Forelimb muscle (tissue), 1 donor: ENCODE measurements around the gene PLXNC1. TPM values are rescaled to one million over a fixed set of nuclear protein-coding genes. Genes with fewer than 3 reads are reported as not detected.

Source experiments
- DNase-seq: peaks from one replicate; pipeline ENCODE4 v3.0.0-alpha.2; 2013; ENCODE audit warnings: low read depth
- polyA plus RNA-seq: library from polyadenylated mRNA; unstranded; fragments of 120-200 nt; gene quantifications from one replicate; pipeline ENCODE4 v1.2.1, GENCODE V29; 2013; ENCODE audit not compliant: insufficient read length

Gene PLXNC1
- polyA plus RNA-seq, 1 donor, result 16.7 TPM

DNA sequence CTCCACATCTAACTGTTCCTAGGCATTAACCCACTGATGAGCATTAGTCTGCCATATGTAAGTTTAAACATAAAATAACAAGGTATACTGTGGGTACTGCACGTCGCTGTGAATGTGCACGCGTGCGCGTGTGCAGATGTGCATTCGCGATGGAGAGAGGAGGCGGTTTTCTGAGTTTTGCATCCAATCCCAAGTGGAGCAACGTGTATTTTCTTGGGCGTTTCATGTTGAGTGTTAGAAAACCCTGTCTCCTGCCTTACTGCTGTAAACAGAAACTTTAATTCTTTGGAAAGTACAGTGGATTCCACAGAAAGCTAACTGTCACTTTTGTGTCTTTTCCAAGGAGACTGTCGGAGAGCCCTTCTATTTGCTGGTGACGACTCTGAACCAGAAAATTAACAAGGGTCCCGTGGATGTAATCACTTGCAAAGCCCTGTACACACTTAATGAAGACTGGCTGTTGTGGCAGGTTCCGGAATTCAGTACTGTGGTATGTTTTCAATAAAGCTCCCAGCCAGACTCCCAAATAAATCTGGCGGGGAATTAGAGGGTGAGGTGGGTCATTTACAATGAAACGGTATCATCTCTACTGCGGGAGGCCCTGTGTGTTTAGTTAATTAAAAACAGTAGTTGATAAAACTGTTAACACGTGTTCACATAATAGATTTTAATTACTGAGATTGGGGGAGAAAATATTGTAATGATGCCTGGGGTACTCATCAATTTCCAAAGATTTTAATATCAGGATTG is 116.5 kb downstream of the PLXNC1 start:
- DNase-seq, result no peak

DNA sequence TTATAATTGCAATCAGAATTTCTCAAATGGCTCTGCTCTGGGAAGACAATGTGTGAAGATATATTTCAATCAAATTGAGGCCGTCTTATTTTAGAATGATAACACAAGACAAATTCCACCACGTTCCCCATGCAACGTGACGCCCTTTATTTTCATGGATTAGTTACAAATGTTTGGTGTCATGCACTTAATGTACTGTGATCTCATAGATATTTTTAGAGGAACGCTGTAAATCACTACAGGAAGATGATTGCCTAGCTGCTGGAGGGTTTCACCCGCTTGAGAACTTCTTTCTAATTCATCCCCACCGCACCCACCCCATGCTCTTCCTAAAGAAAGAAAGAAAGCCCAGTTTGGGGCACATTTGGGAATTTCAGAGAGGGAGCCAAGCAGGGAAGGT is 117.2 kb downstream of the PLXNC1 start:
- no peak for DNase-seq

DNA sequence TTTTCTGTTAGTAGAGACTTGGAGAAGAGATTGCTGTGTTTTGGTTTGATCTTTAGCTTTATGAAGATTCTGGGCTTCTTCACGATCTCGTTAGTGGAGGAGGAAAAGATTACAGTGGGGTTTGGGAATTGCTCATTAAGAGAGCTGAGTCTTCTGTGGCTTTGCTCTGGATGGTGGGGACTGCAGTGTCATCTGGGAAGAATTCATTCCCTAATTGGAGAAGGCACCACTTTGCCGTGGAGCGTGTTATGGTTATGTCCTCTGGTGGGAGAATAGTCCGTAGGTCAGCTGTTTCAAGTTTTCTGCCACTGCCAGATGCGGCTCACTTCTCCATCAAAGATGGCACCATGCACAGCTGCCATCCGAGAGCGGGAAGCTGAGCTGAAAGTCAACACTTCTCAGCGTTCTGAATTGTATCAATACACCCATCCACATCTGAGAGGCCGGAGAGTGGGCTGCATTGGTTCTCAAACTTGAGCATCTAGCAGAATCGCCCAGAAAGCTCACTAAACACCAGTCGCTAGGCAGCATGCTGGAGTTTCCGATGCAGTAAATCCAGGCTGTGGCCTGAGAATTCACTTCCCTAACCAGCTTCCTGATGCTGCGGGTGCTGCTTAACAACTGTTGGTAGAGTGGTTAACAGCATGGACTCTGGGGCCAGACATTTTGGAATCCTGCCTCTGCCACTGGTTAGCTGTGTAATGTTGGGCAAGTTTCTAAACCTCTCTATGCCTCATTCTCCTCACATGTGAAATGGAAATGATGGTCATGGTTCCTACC is 117.8 kb downstream of the PLXNC1 start:
- DNase-seq, result no peak

DNA sequence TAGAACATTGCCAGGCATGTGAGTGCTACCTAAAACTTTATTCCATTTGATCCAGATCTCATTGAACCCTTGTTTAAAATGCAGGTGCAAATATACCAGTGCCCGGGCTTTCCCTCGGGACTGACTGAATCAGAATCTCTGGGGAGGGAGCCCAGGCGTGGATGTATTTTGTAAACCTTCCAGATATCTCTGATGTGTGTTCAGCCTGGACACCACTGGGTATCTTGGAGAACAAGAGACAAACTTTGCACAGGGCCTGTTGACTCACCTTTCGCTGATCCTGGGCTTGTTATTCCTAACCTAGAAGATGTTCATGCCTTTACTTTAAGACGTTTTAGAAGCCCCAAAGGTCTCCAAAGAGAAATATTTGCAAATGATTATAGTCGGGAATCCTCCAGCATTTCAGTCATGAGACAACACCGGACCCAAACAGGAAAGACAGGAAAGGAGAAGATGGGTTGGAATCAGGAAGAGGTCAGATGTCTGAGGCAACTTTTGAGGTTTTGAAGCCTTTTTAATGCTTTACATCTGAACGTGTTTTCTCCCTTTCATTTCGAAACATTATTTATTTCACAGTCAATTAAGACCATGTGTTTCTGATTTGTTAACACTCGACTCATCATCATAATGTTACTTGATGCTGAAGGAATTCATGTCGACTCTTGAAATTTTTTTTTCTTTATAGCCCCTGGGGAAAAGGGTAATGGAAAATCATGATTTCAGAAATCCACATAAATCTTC is 118.6 kb downstream of the PLXNC1 start:
- no peak for DNase-seq

DNA sequence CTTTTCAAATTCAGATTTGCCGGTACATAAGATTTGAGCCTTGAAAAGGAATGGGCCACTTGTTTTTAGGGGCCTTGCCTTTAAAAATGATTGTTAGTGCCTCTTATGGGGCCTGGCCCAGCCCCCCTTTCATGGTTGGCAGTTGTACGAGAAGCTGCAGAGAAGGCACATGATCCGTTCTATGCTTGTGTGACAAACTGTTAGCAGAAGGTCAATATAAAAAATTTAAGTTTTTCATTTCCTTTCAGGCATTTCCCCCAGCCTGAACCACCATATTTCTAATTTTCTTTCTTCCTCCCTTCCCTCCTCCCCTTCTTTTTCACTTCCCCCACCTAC is 119.1 kb downstream of the PLXNC1 start:
- no peak for DNase-seq

DNA sequence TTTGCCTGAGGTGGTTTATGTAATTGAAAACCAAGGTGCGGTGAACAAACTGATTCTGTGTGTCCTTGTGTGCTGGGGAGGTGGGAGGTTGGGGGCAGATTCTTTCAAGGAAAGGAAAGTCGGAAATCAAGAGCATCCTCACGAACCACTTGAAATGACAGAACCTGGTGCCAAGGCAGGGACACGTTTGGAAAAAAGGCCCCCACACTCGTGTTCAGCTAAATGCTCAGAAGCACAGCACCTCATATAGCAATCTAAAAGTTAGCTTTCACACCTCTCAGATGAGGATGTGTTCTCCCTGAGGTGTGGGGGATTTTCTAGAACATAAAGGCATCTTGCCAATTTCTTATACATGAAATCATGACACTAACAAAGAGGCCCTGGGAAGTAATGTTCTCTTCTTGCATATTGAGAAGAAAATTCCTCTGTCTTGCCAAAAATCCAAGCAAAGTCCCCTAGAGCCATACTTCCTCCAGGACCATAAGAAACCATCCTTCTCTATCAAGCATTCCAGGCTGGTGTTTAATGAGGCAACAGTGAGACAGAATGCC is 119.6 kb downstream of the PLXNC1 start:
- DNase-seq, result no peak

DNA sequence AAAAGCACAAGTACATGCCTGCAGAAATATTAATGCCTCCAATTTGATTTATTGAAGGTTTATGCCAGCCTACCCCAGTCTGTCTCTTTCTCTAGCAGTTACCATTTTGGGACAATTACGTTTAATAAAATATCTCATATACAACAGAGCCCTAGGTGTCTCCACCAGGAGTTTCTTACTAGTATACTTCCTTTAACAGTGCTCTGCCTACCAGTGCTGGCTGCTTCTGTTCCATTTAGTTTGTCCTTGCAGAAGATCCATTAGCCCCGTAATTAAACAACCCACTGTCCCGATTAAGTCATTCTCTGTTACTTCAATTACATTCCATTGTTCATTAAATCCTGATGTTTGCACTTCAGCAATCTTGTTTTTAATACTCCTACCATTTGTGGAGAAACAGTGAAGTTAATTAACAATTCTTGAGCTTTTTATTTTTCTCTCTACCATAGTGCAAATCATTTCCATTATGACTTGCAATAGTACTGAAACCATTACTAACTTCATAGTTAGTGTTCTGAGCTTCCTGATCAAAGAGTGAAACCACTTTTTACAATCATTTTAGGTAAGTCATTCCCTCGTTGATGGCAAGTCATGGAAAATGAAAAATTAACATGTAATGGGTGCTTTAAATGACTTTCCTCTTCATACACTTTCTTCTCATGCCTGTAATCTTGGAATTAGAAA is 121.1 kb downstream of the PLXNC1 start:
- no peak for DNase-seq

DNA sequence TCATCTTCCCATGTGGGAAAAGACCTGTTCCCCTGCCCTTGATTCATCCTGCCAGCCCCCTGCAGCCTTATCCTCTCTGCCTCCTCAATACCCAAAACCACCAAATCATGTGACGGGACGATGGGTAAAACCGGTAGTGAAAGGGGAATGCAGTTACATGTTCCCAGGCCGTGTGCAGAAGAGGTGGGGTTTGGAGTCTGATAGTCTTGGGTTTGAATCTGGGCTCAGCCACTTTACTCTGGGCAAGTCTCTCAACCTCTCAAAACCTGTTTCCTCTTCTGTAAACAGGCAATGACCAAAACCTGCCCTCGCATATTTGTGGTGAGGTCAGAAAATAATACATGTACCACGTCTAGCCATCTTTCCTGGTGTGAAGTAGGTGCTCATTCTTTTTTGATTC is 123.0 kb downstream of the PLXNC1 start:
- no peak for DNase-seq

DNA sequence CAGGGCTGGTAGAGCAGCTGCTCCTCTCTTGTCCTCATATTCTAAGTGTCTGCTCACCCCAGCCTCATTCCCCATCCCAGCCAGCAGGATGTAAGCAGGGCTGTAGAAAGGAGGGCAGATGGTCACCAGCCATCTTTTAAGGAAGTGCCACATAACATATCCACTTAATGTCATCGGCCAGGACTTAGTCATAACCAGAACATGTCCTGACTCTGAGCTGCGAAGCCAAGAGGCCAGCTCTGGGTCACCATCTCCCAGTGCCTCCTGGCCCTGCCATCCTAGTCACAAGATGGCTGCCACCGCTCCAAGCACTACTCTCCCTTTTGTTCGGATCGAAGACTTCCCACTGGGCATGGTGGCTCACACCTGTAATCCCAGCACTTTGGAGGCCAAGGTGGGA is 123.9 kb downstream of the PLXNC1 start:
- no peak for DNase-seq

DNA sequence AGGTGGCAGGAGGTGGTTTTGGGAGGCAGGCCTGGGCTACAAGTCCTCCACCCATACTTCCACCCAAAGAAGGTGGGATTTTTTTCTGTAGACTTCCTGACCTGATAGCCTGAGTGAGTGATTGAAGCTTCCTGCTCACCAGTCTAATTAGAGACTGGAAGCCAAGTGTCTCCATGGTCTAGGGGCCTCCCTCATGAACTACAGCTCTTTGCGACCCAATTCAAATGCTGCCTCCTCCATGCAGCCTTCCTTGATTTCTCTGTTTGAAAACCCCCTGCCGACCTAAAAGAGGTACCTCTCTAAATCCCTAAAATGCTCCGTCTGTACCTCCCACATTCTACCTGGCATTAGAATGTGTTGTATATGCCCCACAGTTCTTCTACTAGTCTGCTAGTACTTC is 124.9 kb downstream of the PLXNC1 start:
- DNase-seq, result no peak

DNA sequence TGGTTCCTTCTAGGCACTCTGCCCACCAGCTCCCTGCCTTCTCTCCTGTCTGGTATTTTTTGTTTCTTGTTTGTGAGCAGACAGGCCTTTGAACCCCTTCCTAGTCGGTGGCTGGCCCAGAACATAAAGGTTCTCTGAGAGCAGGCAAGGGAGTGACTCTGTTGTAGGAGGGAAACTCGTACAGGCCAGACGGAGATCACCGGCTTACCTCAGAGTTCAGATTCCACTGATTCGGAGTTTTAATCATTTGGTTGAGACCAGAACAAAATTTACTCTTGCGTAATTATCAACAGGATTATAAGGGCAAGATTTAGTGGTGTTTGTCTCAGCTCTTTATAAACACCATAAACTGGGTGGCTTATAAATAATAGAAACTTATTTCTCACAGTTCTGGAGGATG is 128.3 kb downstream of the PLXNC1 start:
- DNase-seq, result no peak

DNA sequence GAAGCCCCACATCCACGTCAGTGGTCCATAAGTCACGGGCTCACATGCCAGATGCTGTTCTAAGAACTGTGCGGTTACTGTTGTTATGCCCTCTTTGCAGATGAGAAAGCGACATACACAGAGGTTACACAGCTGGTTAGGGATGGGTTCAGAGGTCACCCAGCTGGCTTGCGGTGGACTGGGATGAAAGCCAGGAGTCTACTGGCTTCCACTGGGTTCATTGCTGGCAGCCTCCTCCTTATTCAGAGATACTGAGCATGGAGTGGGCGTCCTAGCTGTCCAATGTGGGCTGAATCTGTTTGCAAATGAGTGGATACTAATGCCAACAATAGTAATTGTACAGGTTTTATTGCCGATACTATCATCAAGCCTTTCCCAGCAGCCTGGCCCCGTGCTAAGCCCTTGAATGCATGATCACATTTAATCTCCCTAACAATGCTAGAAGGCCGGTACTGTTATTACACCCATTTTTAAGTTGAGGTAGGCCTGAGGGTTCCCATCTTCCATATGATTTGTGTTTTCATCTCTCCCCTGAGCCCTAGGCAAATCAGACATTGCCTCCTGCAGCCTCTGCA is 129.1 kb downstream of the PLXNC1 start:
- DNase-seq, result no peak

DNA sequence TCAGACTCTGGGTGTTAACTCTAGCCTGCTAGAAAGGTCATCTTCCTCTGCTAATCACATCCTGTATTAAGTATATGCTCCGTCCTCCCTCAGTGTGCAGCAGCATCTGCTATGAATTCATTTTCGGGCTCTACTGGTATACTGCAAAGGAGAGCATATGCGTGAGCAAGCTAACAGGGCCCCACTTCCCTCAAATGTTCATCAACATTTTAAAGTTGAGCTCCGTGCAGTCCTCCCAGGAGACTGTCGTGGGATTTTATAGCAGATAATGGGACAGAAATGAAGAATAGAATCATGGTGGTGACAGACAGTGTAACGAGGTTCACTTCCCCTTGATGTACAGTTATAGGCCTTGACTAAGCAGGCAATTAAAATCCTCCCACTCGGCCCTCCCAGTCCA is 131.7 kb downstream of the PLXNC1 start:
- no peak for DNase-seq

DNA sequence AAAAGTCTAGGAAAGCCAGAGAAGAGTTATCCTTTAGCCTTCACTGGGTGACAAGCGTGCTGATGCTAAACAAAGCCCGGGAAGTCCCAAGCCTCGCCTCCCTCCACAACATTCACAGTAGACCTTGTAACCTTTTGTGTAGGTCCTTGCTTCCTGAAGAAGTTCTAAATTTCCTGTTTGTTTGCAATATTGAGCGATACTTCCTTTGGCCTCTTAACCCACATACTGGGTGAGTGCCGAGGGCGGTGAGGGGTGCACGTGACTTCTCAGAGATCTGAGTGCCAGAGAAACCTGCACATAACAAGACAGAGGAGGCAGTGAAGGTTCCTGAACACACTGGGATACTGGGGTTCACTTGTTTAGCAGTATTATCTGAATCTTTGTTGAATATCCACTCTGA is 134.3 kb downstream of the PLXNC1 start:
- DNase-seq, result no peak

DNA sequence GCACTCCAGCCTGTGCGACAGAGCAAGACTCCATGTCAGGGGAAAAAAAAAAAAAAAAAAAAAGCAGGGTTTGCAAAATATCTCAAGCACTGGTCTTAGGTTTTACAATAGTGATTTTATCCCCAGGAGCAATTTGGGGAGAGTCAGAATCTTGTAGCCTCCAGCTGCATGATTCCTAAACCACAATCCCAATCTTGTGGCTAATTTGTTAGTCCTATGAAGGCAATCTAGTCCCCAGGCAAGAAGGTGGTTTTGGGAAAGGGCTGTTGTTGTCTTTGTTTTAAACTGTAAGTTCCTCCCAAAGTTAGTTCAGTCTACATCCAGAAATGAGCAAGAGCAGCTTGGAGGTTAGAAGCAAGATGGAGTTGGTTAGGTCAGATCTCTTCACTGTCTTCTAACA is 135.7 kb downstream of the PLXNC1 start:
- DNase-seq, result no peak

DNA sequence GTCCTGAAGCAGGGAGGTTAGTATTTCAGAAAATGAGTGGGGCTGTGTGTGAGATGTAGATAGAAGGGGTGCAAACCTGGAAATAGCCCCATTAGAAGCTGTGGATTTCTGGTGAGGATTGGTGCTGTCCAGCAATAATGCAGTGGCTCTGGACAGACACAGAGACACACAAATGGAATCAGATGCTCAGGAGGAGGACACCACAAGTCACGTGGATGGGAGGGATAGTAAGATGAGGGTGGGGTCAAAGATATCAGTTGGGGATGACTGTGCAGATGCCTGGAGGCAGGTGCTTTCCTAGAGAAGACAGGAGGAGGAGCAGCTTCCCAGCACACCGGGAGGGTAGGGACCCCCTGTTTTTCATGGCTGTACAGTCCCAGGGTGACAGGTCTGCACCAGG is 136.5 kb downstream of the PLXNC1 start:
- DNase-seq, result no peak

DNA sequence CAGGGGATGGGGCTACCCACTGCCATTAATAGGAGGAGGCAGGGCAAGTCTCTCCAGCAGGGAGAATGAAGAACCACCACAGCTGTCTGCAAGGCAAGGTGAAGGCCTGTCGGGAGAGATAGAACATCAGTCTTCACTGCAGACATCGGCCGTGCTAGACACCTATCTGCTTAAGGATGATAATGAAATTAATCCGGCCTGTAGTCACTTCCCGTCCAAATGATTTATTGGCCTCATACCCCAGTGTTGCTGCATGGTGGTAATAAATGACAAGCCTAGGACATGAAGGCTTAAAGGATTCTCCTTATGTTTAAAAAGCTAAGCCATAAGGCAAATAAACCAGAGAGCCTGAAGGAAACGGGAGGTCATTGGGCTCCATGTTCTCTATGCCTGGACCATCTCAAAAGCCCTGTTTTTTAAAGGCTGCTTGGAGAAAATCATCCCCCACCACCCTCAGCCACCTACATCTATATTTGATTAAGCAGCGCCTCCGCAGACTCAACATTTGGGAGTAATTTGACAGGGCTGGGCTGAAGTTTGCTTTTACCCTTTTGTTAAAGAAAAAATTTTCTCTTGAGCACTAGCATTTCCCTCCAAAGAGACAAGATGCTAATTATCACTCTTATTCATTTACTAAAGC is 137.7 kb downstream of the PLXNC1 start:
- no peak for DNase-seq

DNA sequence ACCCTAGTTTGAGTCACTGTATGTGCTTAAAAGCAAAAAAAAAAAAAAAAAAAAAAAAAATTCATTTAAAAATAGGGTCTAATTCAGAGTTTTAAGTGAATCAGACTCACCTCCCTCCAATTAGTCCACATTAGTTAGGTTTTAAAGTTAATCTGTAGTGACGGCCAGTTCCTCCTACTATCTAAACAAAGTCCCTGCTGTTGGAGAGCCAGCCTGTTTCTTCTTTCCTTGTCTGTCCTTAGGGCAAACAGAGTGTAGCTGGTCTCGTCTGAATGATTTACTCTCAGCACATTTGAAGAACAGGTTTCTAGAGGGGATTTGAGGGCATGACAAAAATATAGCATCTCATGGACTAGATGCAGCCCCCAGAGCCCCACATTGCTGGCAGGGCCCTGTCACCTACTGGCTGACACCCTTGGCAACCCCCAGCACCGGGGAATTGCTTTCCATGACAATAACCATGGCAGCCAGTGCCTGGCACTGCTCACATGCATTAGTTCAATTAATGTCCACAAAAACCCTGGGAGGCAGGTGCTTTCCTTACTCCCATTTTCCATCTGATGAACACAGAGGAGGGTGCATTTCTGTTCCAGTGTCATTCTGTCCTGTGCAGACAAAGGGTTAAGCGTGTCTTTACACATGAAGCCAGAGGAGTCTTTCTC is 138.3 kb downstream of the PLXNC1 start:
- no peak for DNase-seq

DNA sequence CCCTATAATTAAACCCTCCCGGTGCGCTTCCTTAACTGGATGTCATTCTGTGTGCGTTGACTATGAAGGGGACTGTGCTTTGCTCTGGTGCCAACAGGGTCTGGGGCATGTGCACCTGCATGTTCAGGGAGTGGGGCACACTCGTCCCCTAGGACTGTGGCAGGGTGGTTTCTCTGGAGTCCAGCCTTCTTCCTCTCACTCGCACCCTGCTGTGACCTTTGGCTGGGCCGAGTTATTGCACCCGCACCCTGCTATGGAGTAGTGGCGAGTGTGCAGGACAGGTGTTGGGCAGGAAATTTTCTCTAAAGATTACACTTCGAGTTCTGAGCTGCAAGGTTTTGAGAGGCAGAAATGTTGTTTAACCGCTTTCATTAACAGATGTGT is 138.9 kb downstream of the PLXNC1 start:
- no peak for DNase-seq

DNA sequence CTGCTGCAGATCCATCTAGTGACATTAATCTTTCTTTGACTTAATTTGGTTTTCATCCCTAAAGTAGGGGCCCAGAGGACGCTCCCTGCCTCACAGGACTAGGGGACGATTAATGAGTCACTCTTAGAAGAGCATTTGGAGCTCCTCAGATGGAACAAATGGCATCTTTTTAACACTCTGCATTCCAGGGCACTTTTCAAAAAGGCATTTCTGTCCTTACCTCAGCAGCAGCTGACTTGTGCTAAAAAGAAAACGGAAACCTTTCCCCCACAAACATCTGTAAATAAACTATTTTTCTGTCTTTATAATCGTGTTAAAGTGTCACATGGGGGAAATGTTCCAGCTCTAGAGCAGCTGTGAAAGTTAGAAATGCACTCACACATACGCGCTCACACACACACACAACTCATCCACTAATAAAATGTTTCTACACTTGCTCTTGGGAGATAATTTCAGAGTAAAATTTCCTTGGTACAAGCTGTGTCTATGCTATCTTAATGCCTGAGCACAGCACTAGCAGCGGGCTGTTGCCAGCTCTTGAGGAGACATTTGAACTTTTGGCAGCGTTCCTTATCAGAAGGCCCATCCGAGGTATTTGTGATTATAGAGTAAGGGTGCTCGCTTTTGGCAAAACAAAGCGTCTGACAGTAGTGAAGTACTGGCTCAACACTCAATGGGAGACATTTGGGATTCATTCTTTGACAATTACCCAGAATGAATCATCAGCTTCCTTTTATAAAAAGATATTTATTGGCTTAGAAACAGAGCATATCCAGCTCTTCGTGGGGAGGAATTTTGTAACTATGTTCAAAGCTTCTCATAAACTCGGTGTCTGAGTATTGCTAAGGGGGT is 141.3 kb downstream of the PLXNC1 start:
- peak; percentile 68 for DNase-seq
